GM21367 (cell line): ENCODE results near the gene VWA5A.
A peak's percentile ranks its signal among the peaks of the same experiment; 100 is the strongest.

ENCODE experiments used
- ATAC-seq: cut with Tn5 transposase; IDR thresholded peaks from one replicate; pipeline ENCODE4 v1.9.1; 2021; ENCODE audit not compliant: unreplicated experiment

The VWA5A gene, protein sequence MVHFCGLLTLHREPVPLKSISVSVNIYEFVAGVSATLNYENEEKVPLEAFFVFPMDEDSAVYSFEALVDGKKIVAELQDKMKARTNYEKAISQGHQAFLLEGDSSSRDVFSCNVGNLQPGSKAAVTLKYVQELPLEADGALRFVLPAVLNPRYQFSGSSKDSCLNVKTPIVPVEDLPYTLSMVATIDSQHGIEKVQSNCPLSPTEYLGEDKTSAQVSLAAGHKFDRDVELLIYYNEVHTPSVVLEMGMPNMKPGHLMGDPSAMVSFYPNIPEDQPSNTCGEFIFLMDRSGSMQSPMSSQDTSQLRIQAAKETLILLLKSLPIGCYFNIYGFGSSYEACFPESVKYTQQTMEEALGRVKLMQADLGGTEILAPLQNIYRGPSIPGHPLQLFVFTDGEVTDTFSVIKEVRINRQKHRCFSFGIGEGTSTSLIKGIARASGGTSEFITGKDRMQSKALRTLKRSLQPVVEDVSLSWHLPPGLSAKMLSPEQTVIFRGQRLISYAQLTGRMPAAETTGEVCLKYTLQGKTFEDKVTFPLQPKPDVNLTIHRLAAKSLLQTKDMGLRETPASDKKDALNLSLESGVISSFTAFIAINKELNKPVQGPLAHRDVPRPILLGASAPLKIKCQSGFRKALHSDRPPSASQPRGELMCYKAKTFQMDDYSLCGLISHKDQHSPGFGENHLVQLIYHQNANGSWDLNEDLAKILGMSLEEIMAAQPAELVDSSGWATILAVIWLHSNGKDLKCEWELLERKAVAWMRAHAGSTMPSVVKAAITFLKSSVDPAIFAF

DNA sequence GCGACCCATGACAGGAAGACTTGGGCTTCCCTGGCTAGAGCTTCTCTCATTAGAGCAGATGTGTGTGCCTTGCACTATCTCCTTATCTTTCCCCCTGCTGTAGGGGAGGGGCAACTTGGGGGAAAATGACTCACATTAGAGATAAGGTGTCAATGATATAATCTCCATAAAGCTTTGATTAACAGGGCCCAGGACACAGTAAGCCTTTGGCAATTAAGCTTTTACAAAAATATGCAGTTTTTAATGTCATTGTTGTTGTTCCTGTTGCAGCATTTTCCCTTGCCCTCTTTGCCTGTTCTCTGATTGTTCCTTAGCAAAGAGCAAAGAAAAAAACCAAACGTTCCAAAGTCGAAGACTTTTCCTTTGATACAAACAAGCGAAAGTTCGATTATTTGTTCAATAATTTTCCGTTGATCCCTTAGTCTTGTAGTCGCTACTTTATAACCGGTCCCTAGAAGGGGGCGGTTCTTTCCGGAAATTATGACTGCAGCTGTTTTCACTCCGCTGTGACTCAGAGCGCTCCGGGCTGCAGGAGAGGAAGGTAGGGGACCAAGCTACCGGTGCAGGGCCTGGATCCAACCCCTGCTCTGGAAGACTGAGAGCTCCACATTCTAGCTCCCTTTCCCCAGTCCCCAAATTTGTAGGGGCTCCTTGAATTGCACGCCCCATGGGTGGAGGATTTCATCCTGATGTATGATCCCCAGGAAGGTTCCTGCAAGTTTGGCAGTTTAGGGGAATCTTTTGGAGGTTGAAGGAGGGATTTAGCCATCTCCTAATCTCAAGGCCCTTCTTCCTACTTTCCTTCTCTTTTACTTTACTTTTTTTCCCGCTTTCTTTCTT lies at the start of gene VWA5A:
TSS of gene VWA5A (plus strand) at position 509 of the 840 bp plus-strand sequence. CDS start 2,062 bp downstream, outside the sequence.
- peak; percentile 100 for ATAC-seq

DNA sequence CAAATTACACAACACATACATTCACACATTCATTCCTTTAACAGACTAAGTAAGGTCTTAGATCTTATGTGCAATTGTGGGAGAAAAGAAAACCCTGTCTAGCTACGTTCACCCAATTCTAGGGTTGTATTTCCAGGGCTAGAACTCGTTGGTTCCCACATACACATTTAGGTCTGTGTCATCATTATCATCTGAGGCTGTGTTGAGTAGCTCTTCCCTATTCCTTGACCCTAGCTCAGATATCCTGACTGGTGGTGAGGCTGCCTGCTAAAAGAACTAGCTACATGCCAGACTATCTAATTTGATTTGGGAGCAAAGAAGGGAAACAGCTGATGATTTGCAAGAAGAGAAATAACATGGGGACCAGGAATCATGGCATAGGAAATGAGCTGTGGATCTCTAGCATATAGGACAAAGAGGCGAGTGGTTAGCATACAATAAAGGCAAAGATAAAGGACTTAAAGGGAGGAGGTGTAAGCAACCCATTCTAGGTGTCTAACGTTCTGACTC lies 46.6 kb upstream of the VWA5A start:
- ATAC-seq, result no peak

- peak; percentile 68 for ATAC-seq
Measured at GRCh38 chr11:124069429-124070401, 45.5 kb upstream of the VWA5A start.

DNA sequence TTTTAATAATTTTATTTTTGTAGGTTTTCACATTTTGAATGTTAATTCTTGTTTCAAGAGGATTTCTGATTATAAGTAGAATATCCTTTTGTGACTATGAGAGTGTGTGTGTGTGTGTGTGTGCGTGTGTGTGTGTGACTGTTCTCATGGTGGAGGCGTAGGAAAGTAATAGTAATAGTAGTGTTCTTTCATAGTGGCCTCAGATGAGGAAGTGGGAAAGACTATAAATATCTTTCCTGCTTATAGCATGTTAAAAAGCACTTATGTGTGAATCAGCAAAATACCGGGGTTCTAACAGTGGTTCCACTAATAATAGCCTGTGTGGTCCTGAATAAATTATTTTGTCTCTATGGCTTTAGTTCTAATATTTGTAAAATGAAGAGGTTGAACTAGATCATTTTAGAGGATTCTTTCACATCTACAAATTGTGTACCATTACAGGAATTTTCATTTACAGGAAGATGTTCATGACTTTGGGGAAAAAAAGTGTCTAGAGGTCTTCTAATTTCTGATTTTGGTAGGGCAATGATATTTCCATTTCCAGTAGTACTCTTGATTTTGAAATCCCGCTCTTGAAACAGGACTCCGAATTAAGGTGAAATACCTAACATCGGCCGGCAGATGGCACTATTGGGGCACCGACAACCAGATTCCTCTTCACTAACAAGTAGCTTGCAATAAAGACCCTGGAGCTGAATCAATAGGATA lies 44.2 kb upstream of the VWA5A start:
- ATAC-seq, result peak; percentile 90

DNA sequence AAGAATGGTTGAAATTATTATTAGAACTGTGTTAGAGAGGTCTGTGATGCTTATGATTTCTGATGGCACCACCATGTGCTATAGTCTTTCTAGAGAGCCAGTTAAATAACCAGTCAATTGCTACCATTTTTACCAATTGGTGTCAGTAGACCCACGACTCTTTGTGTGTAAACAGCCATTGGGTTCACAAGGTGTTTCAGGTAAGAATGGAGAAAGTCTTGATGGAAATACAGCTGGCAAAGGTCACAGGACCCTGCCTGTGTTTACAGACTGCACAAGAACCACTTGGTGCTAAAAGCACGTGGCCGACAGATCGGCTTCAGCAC lies 43.7 kb upstream of the VWA5A start:
- no peak for ATAC-seq

GRCh38 chr11:124072147-124072546 lies 43.1 kb upstream of the VWA5A start:
- ATAC-seq, result no peak

DNA sequence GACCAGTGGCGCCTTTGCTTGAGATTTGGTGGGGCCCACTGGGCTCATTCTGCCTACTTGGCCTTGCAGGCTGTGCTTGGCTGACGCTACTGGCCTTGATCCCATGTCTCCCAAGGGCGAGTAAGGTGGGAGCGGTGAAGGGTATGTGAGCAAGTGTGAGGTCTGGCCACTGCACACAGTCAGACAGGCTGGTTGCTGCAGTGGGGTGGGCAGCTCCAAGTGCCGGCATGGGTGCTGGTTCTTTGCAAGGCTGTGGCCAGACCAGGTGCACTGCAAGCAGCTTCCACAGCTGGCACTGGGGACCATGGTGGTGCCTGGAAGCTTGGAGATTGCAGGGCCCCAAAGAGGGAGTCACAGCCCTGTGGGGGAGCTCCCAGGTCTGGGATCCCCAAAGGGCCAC lies 40.7 kb upstream of the VWA5A start:
- ATAC-seq, result no peak

DNA sequence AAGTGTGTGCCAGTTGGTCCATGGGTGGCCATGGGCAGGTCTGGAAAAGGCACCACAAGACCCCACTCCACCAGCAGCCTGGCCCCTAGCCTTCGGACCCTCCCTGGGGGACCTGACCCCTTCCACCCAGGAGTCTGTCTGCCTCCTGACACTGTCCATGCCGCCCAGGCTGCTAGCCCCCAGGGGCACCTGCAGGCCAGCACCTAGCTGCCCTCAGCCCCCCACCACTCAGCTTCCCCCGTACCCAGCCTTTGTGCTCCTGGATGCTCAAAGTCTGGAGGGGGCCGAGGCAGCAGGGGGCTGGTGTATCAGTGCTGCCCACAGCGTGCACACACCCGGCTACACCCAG lies 39.8 kb upstream of the VWA5A start:
- no peak for ATAC-seq

DNA sequence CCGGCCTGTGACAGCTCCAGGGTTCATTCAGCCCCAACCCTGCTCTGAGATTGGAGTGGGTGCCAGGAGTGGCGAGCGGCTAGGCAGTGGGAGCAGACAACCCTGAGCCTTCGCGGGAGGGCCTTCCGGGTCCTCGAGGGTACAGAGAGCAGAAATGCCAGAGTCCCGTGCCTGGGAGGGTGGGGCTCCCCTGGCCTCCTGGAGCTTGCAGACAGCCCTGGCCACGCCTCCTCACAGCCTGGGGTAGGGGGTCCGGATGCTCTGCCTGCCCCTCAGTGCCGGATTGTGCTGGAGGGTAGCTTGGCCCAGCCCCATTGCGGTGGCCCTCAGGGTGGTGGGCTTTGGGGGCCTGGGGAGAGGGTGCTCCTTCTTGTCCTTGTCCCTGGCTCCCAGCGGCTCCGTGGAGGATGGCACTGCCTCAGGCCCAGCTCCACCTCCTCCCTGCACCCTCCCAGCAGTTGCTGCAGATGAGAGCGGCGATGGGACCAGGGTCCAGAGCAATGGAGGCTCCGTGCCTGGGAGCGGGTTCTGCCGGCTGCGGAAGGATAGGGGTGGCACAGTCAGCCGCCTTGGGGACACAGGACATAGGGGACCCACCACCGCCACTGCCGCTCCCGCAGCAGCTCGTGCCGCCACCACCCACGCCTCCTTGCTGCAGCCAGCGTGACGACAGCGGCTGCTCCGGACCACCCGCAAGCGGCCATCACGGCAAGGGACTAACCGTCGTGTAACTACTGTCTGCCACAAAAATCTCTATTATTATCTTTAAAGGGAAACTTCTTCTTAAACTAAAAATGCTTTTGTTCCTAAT lies 39.2 kb upstream of the VWA5A start:
- ATAC-seq, result peak; percentile 55

GRCh38 chr11:124077266-124077665 lies 38.0 kb upstream of the VWA5A start:
- no peak for ATAC-seq

DNA sequence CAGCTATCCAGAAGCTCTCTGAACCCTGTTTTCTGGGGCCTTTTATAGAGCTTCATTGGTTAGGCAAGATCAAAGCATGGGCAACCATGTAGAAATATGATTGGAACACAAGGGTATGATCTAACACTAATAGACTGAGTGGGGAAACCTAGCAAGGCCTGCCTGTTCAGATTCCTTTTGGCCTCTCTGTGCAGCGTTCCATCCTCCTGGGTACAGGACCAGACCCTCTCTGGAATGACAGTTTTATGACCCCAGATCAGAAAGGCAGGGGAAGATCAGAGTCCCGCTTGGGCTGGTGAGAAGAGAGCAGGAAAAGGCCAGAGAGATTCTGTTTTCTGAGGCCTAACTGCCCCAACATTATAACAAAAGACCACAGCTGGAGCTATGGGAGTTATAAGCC lies 36.7 kb upstream of the VWA5A start:
- ATAC-seq, result no peak

DNA sequence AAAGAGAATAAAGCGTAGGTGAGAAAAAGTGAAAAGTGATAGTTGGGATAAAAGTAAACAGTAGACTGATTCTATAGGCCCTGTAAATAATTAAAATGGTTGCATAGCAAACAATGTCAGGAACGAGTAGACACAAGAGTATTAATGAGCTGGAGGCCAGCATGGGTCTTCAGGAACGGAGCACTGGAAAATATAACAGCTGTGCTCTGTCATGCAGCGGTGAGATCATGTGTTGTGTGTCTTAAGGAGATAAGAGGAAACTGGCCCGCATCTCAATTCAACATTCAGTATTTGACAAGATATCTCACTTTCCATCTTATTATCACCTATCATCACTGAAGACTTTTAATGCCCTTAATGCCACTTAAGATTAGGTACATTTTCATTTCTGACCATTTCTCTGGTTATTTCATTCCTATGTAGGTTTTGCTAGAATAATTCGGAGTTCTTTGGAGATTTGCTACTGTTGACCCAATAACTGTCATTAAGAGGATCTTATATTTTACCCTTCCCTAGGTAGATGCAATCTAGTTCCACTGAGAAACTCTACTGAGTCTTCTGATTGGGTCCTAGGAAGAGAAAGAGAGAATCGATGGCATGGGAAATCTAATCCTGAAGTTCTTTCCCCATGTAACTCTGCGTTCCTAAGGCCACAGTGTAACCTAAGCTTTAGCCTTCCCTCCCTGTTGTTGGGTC lies 35.5 kb upstream of the VWA5A start:
- ATAC-seq, result no peak

- ATAC-seq, result no peak
Measured at GRCh38 chr11:124080327-124081001, 34.8 kb upstream of the VWA5A start.

GRCh38 chr11:124081483-124081882 lies 33.8 kb upstream of the VWA5A start:
- ATAC-seq, result no peak

DNA sequence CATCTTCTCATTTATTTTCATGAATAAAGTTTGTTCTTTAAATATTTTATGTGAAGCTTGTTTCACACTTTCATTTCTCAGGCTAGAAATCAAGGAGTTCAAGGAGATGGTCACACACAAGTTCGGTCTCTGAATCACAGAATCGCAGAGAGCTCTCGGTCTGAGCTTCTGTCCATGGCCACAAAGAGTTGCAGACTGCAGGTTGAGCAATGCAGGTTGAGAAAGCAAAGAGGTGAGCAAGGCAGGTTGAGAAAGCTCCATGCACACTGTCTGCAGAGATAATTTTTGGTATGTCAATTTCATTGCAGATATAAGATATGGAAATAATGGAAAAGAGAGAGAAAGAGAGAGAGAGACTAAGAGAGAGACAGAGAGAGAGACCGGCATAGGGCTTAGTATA lies 32.9 kb upstream of the VWA5A start:
- ATAC-seq, result no peak

GRCh38 chr11:124085583-124085982 lies 29.7 kb upstream of the VWA5A start:
- no peak for ATAC-seq

DNA sequence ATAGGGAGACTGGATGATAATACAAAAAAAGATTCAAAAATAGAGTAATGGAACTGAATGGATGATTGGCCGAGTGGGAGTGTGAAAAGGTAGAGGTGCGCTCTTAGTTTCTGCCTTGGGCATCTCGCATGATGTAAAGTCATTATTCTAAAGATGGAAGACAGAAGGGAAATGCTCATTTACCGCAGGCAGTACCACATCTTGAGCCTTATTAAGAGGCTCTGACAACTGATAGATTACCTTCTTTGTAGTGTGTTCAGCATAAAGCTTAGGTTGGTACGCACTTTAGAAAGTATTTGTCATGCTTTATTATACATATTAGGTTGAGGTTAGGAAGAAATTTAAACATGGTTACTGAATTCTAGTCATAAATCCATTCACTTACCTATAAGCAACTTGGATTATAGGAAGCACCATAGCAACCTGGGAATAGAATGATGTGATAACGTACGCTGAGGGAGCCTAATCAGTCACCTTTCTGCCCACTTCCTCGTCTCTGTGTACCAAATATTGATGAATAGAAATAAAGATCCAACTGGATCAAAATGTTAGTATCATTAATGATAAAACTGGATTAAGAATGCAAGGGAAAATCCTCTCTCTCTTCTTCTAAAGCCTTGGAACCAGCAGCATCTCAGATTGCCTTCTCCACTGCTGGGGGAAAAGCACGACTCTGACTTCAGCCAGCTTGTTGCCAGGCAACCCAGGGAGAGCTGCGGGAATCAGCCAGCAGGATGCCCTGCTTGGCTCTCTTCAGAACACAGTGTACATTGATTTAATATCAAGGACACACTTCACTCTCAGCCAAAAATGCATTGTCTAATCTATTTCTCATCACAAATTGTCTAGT lies 29.0 kb upstream of the VWA5A start:
- ATAC-seq, result no peak
